HG03342 (cell line): ENCODE data around the gene RNLS.

Experiments used
- ATAC-seq: cut with Tn5 transposase; IDR thresholded peaks from one replicate; pipeline ENCODE4 v1.9.1; 2021; ENCODE audit warnings: mild to moderate bottlenecking, moderate library complexity; ENCODE audit not compliant: unreplicated experiment

RNLS gene

DNA sequence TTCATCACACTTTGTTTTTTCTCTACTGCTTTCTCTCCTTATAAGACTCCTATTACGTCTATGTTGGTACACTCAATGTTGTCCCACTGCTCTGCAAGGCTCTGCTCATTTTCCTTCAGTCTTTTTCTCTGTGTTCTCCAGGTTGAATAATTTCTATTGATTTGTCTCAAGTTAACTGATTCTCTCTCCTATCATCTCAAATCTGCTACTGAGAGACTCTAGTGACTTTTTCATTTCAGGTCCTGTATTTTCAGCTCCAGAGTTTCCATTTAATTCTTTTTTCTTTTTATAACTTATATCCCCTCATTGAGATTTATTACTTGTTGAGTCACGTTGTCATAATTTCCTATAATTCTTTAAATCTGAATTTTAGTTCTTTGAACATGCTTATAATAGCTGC, 100.9 kb downstream of the RNLS start:
- ATAC-seq = no peak

DNA sequence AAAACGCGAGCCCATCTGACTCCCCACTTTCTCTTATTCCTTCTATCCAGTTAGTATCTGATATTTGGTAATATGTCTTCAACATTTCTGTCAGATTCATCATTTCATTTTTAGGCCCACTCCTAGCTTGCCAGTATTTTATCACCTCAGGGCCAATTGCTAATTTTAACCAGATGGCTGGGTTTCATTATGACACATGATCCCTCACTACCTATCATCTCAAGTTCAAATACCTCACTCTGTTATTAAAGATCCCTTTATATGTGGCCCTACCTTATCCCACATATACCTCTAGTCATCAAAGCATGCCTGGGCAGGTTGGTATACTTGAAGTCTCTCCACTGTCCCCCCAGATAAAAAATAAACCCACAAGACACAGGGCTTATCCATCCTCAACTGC, 104.9 kb downstream of the RNLS start:
- ATAC-seq = no peak

DNA sequence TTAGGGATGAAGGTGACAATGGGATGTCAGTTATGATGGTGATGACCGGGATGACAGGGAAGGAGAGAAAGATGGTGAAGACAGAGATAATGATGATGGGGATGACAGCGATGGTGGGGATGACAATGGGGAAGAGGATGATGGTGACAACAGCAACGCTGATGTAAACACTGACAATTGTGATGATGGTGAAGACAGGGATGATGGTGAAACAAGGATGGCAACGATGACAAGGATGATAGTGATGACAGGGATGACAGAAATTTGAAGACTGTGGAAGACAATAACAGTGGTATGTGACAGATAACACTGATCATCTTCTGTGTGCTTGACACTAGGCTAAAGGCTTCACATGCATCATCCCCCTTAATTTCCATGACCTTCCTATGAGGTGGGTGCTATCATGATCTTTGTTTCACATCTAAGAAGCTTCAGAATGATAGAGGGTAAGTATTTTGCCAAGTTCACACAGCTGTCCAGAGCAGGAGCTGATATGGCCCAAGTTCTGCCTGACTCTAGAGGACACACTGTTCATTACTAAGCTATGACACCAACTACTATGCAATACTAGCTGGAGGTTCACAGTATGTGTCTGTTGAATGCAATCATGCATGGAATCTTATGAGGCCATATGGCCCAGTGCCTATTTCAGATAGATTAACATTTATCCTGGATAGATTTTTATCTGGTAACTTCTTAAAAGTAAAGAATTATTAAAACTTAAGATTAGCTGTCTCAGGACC, 105.6 kb downstream of the RNLS start:
- ATAC-seq = no peak

DNA sequence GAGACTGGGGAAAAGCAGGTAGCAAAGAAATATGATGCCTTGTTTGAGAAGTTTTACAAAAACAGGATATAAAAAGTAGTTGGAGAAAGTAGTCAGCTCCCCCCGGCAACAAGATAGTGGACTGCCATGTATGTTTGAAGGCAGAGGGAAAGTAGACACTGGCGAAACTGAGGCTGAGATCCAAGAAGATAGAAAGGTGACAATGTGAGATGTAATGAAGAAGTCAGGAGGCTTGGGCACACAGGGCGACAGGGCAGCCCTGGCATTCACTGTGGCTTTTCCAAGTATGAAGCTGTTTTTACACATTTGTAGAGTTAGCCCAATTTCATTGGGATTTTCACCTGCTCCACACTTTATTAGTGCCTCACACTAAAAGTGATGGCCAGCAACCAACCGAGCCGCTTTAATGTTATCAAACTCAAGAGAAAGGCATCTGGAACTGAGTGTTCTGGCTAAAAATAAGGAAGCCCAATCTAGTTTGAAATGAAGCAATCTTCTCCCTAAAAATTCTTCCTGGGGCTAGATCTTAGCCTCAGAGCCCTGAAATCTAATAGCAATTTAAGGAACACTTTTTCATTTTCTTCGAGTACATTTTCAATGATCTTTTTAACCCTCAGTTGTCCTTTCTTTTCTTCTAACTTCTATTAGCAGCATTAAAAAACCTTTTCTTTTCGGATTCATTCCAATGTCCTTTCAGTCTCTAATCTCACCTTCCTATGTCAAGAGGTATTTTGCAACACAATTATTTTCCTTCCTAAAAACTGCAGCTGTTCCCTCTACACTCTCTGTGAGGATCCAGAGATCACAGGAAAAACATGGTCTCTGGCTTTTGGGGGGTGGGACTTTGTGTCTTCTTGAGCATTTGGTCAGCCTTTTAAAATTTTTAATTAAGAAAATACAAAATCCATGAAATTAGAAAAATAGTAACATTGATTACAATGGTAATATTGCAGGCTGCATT, 108.0 kb downstream of the RNLS start:
- ATAC-seq = no peak

DNA sequence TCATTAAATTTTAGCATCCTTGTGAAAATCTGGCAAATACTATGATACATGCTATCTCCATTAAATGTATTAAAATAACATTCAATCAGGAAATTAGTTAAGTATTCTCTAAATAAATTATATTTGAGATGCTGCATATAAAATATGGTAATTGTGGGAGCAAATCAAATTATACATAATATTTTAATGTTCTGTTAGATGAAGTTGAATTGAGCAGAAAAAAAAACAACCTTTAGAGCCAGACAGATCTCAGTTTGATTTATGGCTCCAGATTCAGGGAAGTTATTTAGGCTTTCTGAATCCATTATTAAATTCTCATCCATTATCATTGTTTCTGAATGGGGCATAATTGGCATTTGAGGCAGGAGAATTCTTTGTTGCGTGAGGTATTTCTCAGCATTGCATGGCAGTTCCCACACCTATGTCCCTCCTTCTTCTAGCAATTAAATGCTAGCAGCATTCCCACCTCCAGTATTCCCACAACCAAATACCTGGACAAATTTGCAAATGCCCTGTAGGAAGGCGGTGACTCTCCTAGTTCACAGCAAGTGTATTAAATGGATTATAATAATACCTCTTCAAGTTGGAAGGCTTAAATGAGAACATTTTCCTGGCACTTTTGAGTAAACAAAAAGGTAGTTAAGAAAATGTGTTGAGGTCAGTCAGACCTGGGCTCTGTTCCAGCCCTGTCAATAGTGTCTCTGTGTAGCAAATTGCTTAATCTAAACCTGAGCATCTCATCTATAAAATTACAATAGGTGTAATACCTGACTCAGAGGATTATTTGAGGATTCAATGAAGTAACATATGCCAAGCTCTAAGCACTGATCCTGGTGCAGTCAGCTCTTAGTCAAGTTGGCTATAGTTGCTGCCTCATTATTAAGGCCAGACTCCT, 108.9 kb downstream of the RNLS start:
- no peak for ATAC-seq

DNA sequence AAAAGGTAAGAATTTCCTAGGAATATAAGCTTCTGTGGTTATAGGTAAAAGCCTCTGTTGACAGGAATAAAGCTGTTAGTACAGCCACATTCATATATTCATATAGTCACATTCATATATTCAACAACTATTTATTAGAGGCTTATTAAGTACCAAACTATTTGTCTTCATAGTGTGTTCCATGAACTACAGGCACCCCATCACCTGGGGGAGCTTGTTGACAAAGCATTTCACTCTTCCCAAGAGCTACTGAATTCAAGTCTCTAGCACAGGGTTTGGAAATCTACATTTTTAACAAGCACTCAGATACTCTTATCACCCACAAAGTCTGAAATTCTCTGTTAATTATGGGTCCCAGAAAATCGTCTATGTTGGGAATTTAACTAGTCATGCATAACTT, 110.6 kb downstream of the RNLS start:
- ATAC-seq = no peak

DNA sequence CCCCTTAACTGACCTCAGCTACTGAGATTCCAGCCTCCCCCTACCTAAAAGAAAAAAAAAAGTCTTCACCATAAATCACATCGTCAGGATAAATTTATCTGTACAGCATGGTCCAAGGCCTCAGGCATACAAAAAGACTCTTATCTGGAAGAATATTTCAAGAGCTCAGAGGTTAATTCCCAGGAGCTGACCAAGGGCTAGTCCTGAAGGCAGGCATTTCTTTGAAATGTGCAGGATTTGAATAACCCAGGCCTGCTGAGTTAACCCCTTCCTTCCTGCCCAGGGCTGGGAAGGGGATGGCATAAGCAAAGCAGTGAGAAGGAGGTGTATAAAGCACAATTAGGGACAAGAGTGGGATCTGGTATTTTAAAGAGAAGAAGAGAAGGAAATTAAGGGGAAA, 111.2 kb downstream of the RNLS start:
- no peak for ATAC-seq

DNA sequence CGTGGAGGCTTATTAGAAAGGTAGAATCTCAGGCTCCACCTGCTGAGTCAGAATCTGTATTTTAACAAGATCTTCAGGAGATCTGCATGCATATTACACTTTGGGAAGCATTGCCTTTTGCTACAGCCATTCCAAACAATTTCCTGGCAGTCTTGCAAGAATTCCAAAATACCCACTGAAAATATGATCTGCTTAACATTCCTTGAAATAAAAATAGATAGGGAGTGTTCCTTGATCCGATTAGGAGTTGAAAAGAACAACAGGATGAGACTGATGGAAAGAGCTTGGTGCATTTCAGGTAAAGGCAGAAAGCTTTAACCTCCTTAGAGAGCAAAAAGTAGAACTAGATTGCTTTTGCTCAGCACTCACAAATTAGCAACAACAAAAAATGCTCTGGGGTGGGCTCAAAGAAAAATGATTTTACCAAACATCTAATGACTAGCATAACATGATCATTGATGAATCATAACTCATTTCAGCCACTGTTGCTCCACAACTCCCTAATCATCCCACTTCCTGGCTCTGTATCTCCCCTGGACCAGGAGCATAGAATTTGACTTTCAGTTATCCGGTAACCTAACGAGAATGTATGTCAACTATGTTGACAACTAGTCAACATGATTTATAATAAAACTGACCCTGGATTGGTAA, 115.2 kb downstream of the RNLS start:
- ATAC-seq = no peak

DNA sequence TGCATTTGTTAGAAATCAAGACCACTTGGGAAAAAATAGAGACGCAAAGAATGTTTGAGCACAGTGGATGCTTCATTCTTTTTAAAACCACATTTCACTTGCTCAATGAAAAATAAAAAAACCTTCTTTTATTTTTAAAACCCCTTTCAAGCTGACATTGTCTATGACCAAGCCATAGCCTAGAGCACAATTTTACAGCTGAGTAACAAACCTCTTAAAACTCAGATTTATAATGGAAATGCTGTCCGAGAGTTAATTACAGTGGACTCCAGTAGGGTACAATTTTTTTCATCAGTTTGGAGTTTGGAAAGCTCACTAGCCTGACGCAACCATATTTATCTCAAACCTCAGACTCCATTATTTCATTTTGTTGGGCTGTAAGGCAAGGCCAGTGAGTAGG, 116.3 kb downstream of the RNLS start:
- no peak for ATAC-seq

DNA sequence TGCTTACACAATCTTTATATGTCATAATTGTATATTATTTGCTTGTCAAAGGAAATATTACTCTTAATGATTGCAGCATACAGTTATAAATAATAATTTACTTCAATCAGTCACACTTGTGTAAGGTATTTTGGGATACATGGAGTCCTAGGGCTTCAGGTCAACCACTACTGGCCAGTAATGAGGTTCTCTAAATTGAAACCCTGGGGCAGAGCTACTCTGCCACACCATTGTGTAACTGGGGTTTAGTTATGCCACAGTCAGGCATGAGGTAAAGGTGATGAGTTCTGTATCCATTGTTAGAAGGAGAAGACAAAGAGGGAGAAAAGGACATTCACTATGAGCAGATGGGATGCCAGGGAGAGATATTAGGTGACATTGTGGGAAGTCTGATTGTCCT, 117.4 kb downstream of the RNLS start:
- ATAC-seq = no peak

DNA sequence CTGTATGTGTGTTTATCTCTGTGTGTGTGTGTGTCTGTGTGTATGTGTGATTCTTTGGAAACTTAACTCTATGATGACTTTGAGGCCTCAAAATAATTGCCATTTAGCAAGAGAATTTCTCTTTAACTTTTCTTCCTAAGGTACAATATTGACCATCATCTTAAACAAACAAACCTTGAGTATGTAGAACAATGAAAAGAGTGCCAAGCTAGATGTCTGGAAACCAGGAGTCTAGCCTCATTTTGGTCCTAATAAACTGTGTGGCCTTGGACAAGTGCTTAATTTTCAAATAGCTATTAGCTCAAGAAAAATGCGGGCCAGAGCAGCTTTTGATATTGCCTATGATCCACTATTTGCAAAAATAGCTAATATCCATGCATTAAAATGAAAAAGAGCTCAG, 119.3 kb downstream of the RNLS start:
- ATAC-seq = no peak

DNA sequence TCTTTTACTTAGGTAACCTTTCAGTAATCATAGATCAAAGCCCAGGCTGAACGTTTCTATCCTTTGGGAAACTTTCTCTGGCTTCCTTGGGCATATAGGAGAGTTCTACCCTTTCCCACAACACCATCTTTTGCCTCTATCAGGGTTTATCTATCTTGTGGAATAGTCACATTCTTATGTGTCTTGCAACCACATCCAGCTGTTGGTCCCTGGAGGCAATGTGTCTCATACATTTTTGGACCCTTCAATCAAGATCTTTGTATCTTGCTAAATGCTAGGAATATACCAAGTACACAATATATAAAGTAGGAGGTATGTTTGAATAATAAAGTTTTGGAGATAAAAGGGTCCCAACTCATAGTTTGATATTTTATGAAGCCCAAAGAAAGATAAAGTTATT, 121.7 kb downstream of the RNLS start:
- ATAC-seq = no peak

DNA sequence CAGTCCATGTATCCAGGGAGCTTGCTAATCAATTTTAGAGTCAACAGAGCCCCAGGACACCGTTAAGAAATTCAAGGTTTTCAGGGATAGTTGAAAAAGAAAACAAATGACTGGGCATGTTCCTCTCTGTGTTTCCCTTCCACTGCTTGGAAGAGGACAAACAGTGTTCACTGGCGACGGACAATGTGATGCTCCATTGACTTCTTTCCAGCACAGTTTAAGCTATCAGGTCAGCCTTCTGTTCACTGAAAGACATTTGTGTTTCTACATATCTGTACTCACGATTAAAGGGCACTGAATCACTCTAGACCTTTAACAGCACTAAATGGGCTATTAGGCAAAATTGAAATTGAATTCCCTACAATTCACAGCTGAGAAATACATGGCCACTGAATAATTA, 123.6 kb downstream of the RNLS start:
- ATAC-seq = no peak

DNA sequence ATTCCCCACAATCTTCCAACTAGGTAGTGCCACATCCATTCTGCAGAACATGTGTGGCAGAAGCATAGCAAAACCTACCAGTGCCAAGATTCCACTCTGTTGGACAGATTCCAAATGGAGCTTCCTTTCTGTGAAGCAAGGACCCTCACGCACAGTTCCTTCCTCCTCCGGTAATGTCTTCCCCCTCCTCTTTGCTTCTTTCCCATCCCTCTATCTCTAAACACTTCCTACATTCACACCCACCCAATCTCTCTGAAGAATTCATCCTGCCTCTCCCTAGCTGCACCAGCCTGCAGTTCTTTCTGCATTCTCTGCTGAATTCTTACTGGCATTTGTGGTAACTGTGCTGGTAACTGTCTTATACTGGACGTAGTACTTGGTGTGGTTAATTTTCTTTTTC, 124.9 kb downstream of the RNLS start:
- no peak for ATAC-seq

DNA sequence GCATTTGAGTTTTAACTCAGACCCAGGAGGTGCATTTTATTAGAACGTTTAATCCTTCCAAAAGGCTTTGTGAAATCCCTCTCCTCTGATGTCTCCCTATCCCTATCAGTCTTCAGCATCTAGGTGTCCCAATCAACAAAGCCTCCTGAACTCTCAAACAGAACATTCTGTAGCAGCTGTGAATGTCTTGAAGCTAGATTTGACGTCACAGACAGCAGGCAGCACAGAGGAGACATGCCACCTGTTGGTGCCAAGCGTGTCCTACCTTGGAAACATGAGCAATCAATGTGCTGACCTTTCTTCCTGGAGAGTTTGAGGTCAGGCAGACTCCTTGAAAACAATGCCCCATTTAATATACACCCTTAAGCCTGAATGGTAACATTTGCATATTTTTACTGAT, 125.5 kb downstream of the RNLS start:
- no peak for ATAC-seq

DNA sequence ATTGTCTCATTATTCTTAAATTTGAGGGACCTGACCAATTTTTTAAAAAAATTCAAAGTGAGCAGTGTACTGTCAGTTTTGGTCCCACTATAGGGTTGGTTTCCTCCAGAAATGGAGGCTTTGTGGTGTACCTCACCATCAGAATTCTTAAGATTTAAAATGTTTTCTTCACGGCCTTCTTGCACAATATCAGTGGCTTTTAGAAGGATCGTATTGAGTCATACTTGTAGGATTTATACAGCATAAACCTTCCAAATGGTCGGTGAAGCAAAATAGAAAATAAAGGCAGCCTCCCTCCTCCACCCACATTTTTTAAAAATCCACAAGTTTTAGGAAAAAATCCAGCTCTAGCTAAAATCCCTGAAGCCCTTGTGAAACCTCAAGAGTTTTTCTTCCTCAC, 126.4 kb downstream of the RNLS start:
- no peak for ATAC-seq

DNA sequence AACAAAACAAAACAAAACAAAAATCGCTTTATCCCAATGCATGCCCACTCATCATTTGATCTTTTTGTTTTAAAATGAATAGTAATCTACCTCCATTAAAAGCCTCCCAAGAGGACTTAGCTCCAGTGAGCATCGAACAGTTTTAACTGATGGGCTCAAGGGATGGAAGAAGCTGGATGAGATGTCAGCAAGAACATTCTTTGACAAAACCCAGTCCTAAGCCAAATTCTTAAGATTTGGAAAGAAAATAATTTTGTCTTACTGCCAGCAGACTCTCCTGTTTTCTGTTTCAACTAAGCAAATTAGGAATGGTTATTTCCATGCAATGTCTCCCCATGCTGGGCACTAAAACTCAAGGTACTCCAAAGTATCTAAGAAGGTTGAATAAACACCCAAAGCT, 127.3 kb downstream of the RNLS start:
- ATAC-seq = no peak

DNA sequence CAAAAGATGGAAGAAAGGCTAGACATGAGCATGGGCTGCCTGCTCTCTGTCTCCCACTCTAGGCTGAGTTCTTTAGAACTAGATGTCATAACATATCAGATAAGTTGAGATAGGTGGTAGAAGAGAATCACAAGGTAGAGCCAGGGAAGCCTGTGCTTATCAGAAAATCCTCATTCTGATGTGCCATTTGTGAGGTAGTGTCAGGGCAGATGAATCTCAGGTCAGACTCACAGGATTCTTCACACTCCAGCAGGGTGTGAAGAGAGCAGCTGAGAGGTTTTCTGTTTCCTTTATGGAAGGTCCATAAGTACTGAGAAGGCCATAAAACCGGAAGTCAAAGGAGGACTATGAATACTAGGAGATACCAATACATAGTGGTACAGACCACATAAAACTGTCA, 132.9 kb downstream of the RNLS start:
- no peak for ATAC-seq

DNA sequence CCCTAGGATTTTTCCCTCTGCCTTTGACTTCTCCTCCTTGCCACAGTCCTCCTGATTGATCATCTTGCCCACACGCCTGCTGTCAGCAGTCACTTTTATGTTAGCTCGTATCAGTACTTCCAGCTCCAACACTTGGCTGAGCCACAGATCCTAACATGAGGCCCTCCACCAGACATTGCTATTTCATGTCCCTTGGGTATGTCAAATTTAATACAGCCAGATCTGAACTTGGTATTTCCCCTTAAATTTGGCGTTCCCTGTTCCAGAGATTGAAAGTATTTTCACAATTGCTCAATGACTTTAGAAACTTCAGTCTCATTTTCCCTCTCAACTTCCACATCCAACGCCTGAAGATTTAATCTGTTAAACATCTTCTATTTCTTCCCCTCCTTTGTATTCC, 140.4 kb downstream of the RNLS start:
- ATAC-seq = no peak

DNA sequence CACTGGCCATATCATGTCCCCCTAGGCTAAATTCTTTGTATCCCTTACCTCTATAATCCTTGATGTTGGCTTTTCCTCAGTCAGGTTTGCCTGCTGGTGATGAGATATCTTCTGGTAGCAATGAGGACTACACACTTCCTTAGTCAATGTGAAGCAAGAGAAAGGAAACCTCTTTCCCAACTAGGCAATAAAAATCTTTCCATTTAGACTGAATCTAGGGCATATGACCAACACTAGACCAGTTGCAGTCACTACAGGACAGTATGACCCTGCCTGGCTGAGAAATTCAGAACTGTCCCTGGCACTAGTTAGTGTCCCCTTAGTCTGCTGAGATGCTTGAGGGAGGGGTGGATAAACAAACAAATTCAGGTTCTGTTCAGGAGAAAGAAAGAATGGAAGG, 142.6 kb downstream of the RNLS start:
- ATAC-seq = no peak

DNA sequence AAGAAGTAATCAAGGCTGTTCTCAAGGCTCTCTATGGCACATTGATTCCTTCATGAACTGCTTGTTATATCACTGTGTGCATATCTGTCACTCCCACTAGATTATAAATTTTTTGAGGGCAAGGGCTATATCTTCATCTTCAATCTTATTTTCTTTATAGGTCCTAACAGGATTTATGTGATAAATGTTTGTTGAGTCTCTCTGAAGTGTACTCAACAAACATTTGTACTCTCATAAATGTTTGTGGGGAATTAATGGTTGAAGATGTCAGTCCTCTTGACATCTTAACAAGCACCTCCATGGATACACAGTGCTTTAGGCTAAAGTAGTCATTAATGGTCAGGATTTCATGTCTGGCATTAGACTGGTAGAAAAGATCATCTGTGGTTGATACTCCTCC, 143.2 kb downstream of the RNLS start:
- ATAC-seq = no peak
